KBM-7 (cell line): ENCODE results near the gene IPPK.

Experiments used
- DNase-seq: peaks from one replicate; pipeline ENCODE4 v3.0.0-alpha.2; 2015
- in situ Hi-C: fragments of 300-500 bp; cut with MboI; formaldehyde crosslinking; loops from 2 replicates; pipeline ENCODE4 v1.14.3; 2020; ENCODE audit warnings: low sequenced_read_pairs, low pct_unique_long_range_greater_than_20kb, mixed read lengths

IPPK gene

GRCh38 chr9:92642564-92642963 lies 27.4 kb downstream of the IPPK start:
- no peak for DNase-seq
- in situ Hi-C loops: loop anchor here (25.0 kb wide), 1 partner anchor 505 kb away; no protein-coding TSS in a partner anchor

DNA sequence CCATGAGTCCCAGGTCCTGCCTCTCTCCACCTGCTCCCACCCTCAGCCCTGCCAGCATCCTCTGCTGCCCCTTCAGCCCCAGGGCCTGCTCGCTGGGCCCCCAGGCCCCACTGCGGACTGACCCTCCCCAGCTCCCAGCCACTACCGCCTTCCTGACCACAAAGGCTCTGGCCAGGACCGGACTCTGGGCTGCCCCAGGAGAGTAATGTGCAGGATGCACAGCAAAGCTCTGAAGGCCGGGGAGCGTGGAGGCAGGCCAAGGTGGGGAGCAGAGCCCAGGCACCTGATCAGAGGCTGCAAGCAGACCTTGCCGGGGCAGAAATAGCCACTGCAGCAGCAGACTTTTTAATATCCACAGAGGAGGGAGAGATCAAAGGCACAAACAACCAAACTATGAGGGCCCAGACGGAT lies 27.9 kb downstream of the IPPK start:
- in situ Hi-C loops: loop anchor here (25.0 kb wide), 1 partner anchor 505 kb away; no protein-coding TSS in a partner anchor
- no peak for DNase-seq

DNA sequence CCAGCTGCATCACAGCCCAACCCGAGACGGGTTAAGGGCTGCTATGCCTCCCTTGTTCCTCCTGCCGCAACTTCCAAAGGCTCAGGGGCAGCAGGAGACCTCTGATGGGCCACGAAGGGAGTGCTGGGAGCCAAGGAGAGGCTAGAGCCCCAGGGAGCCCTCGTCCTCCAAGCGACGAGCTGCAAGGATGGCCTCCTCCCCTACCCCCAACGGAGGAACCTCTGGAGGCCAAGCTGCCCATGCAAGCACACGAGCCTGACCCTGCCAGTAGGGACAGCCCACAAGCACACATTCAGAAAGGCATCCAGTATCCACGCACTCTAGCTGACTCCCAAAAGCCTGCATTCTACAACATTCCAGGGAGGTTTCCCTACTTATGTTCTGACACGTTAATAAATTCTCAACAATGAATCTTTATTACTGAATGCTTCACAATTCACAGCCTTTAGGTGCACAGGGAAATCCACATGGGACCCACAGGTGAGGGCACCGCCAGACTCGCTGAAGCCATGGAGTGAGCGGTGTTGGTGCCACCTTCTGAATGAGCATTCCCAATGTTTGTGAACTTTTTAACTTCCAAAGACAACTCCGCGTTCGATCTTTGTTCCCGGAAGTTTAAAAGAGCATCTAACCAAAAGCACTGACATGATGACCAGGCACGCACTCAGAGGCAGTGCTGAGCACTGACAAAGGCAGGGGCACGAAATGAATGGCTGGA lies 28.7 kb downstream of the IPPK start:
- in situ Hi-C loops: loop anchor here (25.0 kb wide), 1 partner anchor 504 kb away; no protein-coding TSS in a partner anchor
- no peak for DNase-seq

GRCh38 chr9:92640398-92641091 lies 29.4 kb downstream of the IPPK start:
- no peak for DNase-seq
- in situ Hi-C loops: loop anchor here (25.0 kb wide), 1 partner anchor 503 kb away; no protein-coding TSS in a partner anchor

DNA sequence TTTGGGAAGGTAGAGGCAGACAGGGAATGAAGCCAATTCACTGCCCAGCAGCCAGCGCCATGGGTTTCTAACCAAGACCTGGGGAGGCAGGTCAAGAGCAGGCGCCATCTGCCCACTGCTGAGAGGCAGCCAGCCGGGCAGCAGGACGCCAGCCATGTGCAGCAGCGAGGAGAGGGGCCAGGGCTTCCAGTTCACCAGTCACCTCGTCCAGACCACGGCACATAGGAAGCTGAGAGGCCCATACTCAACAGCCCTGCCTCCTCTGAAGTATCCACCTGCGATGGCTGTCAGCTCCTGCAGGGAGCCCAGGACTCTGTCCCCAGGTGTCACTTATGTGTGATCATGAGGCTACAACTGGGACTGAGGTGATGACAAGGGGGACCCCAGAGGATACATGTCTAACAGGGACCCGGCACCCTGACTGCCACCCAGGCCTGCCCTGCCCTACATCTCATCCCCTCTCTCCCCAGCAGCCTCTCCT lies 30.1 kb downstream of the IPPK start:
- DNase-seq: no peak
- in situ Hi-C loops: loop anchor here (25.0 kb wide), 1 partner anchor 503 kb away; no protein-coding TSS in a partner anchor

GRCh38 chr9:92639124-92639523 lies 30.8 kb downstream of the IPPK start:
- no peak for DNase-seq
- in situ Hi-C loops: loop anchor here (25.0 kb wide), 1 partner anchor 502 kb away; no protein-coding TSS in a partner anchor

GRCh38 chr9:92638621-92639101 lies 31.3 kb downstream of the IPPK start:
- in situ Hi-C loops: loop anchor here (25.0 kb wide), 1 partner anchor 501 kb away; no protein-coding TSS in a partner anchor
- no peak for DNase-seq

- in situ Hi-C loops: loop anchor here (25.0 kb wide), 1 partner anchor 501 kb away; no protein-coding TSS in a partner anchor
- no peak for DNase-seq
Measured at GRCh38 chr9:92637886-92638620, 31.9 kb downstream of the IPPK start.

GRCh38 chr9:92637326-92637725 lies 32.6 kb downstream of the IPPK start:
- in situ Hi-C loops: loop anchor here (25.0 kb wide), 1 partner anchor 500 kb away; no protein-coding TSS in a partner anchor

DNA sequence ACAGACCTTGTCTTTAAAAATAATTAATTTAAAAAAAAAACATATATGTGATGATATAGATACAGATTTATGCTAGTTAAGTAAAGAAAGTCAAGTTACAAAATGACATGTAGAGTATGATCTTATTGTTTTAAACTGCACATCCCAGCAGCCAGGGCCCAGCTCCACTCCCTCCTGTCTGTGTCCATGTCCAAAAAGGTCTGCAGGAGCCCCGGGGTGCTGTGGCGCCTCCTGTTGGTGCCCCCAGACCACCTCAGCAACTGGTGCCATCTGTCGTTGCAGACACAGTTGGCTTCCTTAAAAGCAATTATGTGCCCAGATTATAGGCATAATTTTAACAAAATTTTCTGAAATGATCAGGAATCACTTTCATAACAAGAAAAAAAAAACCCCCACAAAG lies 33.3 kb downstream of the IPPK start:
- in situ Hi-C loops: loop anchor here (25.0 kb wide), 1 partner anchor 499 kb away; no protein-coding TSS in a partner anchor
- no peak for DNase-seq

More at GRCh38 chr9:92637326-92637725, 32.6 kb downstream of the IPPK start:
- no peak for DNase-seq

DNA sequence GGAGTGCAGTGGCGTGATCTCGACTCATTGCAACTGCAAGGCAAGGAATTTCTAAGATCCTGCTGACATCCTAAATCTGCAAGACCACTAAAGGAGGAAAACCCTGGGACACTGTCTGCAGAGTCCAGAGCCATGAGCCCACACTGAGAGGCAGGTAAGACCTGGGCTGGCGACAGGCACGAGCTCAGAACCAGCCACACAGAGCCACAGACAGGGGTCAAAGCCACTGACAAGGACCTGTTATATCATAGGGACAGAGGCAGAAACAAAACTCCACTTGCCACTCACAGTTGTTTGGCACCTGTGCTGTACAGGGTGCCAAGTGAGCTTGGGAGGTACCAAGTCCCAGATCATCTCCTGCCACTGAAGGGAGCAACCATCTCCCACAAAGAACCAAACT lies 34.2 kb downstream of the IPPK start:
- in situ Hi-C loops: loop anchor here (25.0 kb wide), 1 partner anchor 498 kb away; no protein-coding TSS in a partner anchor

DNA sequence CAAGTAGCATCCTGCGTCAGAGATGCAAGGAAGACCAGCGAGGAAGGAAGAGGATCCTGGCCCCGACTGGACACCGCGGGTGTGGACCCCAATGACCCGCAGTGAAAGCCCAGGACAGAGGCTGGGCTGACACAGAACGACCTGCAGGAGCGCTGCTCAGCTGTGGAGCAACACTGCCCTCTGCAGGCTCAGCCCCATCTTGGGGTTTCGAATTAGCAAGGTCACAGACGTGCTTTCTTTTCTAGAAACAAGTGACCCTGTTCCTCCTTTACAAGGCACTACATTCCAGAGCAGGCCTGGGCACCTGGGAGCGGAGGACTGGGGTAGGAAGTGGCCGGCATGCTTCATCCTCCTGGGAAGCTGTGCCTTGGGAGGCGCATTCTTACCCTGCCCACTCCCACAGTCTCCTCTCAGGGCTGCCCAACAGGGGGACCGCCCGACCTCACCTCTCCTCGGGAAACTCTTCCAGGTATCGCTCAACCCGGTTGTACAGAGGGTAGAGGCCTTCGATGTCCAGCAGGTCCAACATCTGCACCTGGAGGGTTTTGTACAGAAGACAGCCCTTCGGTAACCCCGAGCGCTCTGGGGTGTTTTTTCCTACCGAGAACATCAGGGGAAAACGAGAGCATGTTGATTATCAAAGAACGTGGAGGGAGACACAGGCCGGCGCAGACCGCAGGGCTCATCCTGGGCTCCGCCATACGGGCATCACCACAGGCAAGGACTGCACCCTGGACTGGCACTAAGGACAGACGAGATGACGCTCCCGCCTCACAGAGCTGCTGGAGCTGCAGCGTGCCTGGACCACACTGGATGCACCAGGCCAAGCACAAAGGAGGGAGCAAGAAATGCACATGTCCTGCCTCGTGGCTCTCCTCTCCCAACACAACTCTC lies 35.0 kb downstream of the IPPK start:
- in situ Hi-C loops: loop anchor here (25.0 kb wide), 1 partner anchor 498 kb away; no protein-coding TSS in a partner anchor
- DNase-seq: peak; percentile 73

More for the DNA sequence above, 34.2 kb downstream of the IPPK start:
- no peak for DNase-seq

DNA sequence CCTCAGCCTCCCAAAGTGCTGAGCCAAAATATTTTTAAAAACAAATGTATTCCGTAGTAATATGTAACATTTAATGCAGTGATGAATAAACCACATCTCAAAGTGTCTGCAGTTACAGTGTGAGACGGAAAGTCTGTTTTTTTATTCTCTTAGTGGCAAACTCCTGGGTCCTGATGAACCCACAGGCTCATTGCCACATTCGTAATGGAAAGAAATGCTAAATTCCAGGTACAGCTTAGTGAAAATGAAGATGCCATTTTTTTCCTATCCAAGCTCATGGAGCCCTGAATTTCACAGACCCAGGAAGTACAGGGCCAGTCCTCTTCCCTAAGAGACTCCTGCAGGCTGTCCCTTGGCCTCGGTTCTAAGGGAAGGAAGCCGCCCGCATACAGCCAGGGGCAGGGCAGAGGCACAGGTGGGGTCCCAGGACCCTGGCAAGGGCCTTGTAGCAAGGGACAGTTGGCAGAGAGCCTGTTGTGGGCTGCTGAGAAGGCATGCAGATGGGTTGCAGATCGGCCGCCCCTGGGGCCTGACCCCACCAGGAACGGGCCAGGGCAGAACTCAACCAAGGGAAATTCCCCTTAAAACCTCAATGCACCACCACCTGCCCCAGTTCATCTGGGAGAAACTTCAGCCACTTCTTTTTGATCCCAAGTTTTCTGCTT lies 36.2 kb downstream of the IPPK start:
- no peak for DNase-seq
- in situ Hi-C loops: loop anchor here (25.0 kb wide), 1 partner anchor 496 kb away; no protein-coding TSS in a partner anchor

DNA sequence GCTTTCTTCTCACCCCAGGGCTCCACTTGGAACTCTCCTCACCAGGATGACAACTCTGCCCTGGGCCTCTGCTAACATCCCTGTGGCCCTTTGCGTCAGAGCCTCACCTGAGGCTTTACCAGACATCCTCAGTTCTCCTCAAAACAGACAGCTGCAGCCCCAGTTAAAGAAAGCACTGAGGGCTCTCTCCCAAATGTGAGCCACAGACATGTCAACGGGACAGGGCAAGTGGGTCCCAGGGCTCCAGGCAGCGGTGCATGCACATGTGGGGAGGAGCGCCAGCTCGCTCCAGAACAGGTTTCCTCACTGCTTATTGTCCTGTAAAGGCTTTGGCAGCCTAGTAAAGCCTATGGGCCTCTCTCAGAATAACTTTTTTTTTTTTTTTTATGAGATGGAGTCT lies 37.3 kb downstream of the IPPK start:
- no peak for DNase-seq
- in situ Hi-C loops: loop anchor here (25.0 kb wide), 1 partner anchor 495 kb away; no protein-coding TSS in a partner anchor

DNA sequence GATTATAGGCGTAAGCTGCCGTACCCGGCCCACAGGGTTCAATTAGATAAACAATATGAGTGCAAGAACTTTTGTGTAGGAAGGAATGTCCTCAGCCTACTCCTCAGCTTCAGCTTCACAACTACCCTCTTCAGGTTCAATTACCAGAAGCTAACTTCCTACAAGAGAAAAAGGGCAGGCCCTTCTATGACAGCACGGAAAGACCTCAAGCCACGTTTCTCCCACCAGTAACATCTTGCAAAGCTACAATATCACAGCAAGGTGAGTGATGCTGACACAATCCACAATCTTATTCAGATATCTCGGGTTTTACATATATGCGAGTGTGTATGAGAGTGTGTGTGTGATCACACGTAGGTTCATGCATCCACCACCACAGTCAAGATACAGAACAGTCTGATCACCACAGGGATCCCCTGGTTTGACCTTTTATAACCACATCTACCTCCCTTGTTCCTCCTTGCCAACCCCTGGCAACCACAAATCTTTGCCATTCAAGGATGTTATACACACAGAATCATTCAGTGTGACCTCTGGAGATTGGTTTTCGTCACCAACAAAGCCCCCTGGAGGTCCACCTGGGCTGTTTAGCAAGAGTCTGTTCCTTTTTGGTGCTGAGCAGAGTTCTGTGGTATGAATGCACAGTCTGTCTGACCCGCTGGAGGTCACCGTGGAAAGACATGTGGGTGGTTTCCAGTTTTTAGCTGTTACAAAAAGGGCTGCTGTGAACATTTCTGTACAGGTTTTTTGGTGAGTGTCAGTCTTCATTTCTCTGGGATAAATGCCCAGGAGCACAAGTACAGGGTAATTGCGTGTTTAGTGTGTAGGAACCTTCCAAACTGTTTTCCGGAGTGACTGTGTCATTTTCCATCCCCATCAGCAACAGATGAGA lies 38.2 kb downstream of the IPPK start:
- in situ Hi-C loops: loop anchor here (25.0 kb wide), 1 partner anchor 494 kb away; no protein-coding TSS in a partner anchor
- no peak for DNase-seq

- in situ Hi-C loops: loop anchor here (25.0 kb wide), 1 partner anchor 490 kb away; no protein-coding TSS in a partner anchor
Measured at GRCh38 chr9:92627651-92628050, 42.3 kb downstream of the IPPK start.

More at GRCh38 chr9:92627651-92628050, 42.3 kb downstream of the IPPK start:
- no peak for DNase-seq
